Measurements from ENCODE around the gene ASB16.

- TF ChIP-seq POLR2A (IDR thresholded peaks at IDR 0.05) (no peak), CTCF (IDR thresholded peaks at IDR 0.05) (no peak)
These were observed 53.1 kb downstream of the ASB16 start for GRCh38 chr17:44223541-44224071.

Measured in thyroid gland (tissue), 4 donors.